Left lung (tissue), 10 donors: ENCODE results near the gene PCTP. TPM values are rescaled to one million over a fixed set of nuclear protein-coding genes. Genes with fewer than 3 reads are reported as not detected.

Experiments used
- ATAC-seq: fragments of 200-7000 bp; cut with Tn5 transposase; one replicate; pipeline ENCODE4 v1.9.1; 2020; ENCODE audit warnings: moderate library complexity
- DNase-seq, 4 donors: peaks; one replicate each; pipeline ENCODE4 v3.0.0-alpha.2; 2013 to 2020
- H3K27ac ChIP-seq, 2 donors: fragments of 200-600 bp; sonication (generic) in 1 of 2; one replicate each; pipeline versions ENCODE4 v1.5.0 to v1.8.0; 2020 to 2021
- H3K27me3 ChIP-seq, 2 donors: fragments of 200-600 bp; sonication (generic) in 1 of 2; one replicate each; pipeline versions ENCODE4 v1.5.0 to v1.8.0; 2020 to 2021
- H3K36me3 ChIP-seq, 2 donors: fragments of 200-600 bp; sonication (generic) in 1 of 2; one replicate each; pipeline versions ENCODE4 v1.5.0 to v1.8.0; 2020 to 2021
- H3K4me1 ChIP-seq, 2 donors: fragments of 200-600 bp; one replicate each; pipeline ENCODE4 v1.8.0; 2021
- H3K4me3 ChIP-seq, 2 donors: fragments of 200-600 bp; sonication (generic) in 1 of 2; one replicate each; pipeline versions ENCODE4 v1.5.0 to v1.8.0; 2020 to 2021; ENCODE audit warnings: mild to moderate bottlenecking in 1 of 2
- H3K9me3 ChIP-seq, 2 donors: fragments of 200-600 bp; sonication (generic) in 1 of 2; one replicate each; pipeline versions ENCODE4 v1.5.0 to v1.8.0; 2020 to 2021
- intact Hi-C, 2 donors: fragments of 100-400 bp; cut with DNase I; formaldehyde crosslinking; loops; one replicate each; pipeline versions ENCODE4 v1.11.2 to v1.14.2; 2022
- polyA plus RNA-seq, 6 donors: library from polyadenylated mRNA; unstranded; fragments of 120-200 nt; gene quantifications; one replicate each; pipeline ENCODE4 v1.2.1, GENCODE V29; 2013; ENCODE audit not compliant: insufficient read length in 6 of 6
- total RNA-seq, 2 donors: library from RNA; stranded (reverse); fragmentation: NEBNext Ultra II Directional; extraction: Animal tissue kit (Norgen Biotek cat#: 25700); gene quantifications; one replicate each; pipeline ENCODE4 v1.2.1, GENCODE V29; 2021
- TF ChIP-seq, protein P1 (sequence below), 2 donors: fragments of 200-600 bp; sonication (generic) in 1 of 2; IDR thresholded peaks; one replicate each; pipeline versions ENCODE4 v1.5.0 to v1.8.0; 2021; ENCODE audit warnings: antibody characterized with exemption in 2 of 2
- donor health status: DM: no; HTN: yes; CAD: no.
- donor health status: DM: no; HTN: no; CAD: no.

PCTP gene
- total and polyA plus RNA-seq, 8 donors, result 19.0 to 24.2 (median 21.9) TPM

DNA sequence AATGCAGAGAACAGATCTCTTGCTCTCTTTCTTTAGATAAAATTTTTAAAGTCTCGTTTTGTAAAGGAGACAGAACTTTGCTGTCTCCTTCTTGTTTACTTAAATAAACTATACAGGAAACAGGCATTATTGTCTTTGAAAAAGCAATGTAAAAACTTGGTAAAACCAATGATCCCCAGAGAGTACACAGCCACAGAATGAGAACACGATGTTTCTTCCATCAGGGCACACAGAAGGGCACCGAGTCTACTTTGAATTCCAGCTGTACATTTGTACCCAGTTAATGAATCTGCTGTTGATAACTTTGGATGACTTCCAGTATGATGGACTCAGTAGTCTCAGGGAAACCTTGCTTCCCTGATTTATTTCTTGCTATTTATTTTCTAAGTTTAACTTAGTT, 20.0 kb upstream of the PCTP start:
- Histone ChIP-seq H3K27me3 (no peaks in the 10 kb centered on the region), H3K9me3 (no peaks in the 10 kb centered on the region), H3K4me1 (peaks cover 7 to 19% of the 10 kb centered on the region in 2 donors), H3K27ac (peak overlapping the region; percentile 73 to 77), H3K4me3 (peak overlapping the region in 1 of 2 donors; percentile 8), H3K36me3 (no peaks in the 10 kb centered on the region)
- TF ChIP-seq, protein P1, sequence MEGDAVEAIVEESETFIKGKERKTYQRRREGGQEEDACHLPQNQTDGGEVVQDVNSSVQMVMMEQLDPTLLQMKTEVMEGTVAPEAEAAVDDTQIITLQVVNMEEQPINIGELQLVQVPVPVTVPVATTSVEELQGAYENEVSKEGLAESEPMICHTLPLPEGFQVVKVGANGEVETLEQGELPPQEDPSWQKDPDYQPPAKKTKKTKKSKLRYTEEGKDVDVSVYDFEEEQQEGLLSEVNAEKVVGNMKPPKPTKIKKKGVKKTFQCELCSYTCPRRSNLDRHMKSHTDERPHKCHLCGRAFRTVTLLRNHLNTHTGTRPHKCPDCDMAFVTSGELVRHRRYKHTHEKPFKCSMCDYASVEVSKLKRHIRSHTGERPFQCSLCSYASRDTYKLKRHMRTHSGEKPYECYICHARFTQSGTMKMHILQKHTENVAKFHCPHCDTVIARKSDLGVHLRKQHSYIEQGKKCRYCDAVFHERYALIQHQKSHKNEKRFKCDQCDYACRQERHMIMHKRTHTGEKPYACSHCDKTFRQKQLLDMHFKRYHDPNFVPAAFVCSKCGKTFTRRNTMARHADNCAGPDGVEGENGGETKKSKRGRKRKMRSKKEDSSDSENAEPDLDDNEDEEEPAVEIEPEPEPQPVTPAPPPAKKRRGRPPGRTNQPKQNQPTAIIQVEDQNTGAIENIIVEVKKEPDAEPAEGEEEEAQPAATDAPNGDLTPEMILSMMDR (IDR thresholded peaks at IDR 0.05), result no peak
- intact Hi-C loops, result no loop called here
- DNase-seq (no peak), ATAC-seq (no peak)

DNA sequence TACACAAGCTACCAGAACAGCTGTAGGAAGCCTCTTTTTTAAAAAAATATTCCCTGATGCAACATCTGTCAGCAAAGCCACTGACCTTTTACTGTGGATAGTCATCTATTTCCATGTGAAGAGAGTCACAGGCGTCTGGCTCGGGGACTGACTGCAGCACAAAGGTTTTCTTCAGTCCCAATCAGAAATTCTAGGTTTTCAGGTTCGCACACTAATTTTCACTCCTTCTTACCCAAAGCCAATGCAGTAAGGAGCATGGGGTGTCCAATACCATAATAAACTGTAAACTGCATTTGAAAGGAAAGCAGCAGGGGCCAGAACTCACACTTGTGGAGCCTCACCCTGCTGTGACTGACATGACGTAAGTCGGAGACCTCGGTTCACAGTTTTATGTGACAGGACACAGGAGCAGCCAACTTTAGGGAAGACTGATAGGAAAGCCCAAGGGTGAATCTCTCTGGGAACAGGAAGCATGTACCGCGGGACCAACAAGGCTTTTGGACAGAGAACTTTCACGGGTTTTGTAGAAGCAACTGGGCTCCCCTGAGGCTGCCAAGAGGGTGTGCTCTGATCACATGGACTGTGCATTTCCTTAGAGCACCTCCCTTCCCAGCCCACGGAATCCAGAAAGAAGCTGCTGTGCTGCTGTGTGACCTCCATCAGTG, 19.1 kb upstream of the PCTP start:
- no peaks in the 10 kb centered on the region for H3K36me3 ChIP-seq
- intact Hi-C loops, result no loop called here
- DNase-seq (peak in 1 of 4 donors; percentile 47), ATAC-seq (peak; percentile 72)
- H3K27ac ChIP-seq, result peak overlapping the region; percentile 73 to 77
- H3K9me3 ChIP-seq, result no peaks in the 10 kb centered on the region
- no peaks in the 10 kb centered on the region for H3K27me3 ChIP-seq
- H3K4me1 ChIP-seq, result peaks cover 4 to 19% of the 10 kb centered on the region in 2 donors
- TF ChIP-seq, protein P1 (IDR thresholded peaks at IDR 0.05), result no peak
- H3K4me3 ChIP-seq, result peak overlapping the region in 1 of 2 donors; percentile 8

DNA sequence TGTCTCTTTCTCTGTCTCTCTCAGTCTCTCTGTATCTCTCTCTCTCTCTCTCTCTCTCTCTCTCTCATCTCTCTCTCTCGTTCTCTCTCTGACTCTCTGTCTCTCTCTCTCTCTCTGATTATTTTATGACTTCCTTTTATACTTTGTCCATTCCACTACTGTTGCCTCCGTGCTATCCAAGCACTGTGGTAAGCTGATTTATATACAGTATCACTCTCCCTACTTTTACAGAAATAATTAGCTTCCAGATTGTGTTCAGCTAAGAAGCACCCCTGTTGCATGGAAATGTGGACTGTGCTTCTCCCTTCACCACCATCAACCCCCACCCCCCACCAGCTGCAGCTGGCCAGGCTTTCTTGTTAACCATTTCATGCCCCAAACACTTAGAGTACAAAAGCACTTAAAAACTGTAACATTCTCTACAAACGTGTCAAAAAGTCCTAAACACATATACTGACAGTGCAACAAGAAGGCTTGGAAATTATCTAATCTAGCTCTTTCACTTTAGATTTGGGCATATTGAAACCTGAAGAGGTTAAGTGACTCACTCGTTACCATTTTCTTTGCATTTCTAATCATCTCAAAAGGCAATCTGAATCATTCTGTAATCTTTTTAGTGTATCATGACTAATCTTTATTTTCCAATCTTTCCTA, 16.6 kb upstream of the PCTP start:
- ATAC-seq, result no peak
- Histone ChIP-seq H3K27me3 (no peaks in the 10 kb centered on the region), H3K9me3 (no peaks in the 10 kb centered on the region), H3K27ac (peak overlapping the region in 1 of 2 donors; percentile 34), H3K4me1 (peaks cover 0 to 15% of the 10 kb centered on the region in 2 donors), H3K4me3 (no peak overlapping the region), H3K36me3 (no peaks in the 10 kb centered on the region)
- intact Hi-C loops, result no loop called here
- TF ChIP-seq, protein P1 (IDR thresholded peaks at IDR 0.05), result no peak
- DNase-seq, result no peak

DNA sequence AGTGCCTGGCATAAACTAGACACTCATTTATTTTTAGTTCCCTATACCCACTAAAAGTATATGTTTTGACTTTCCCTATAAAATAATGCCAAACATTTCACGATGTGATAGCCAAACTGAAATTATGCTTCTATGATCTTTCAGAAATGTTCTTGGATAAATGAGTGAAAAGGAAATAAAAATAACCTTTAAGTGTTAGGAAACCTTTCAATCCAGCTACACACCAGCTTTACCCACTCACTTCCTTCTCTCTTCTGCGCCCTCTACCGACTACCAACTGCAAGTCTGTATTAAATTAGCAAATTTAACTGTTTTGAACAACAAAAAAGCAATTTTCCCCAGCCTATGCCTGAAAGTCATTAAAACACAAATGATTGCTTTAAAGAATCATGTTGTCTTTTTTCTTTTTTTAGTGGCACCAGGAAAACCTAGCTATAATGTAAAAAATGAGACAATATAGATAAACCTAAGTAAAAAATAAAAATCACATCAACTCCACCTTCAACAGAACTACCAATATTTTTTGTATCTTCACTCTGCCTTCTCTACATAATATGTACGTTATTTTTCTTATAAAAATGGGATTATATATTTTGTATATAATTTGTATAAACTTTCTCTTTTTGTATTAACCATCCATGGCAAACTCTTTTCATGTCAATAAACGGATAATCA, 15.0 kb upstream of the PCTP start:
- DNase-seq (peak in 1 of 4 donors; percentile 49), ATAC-seq (peak; percentile 65)
- Histone ChIP-seq H3K27ac (no peak overlapping the region), H3K4me3 (no peak overlapping the region), H3K9me3 (no peaks in the 10 kb centered on the region), H3K4me1 (peaks cover 0 to 15% of the 10 kb centered on the region in 2 donors), H3K36me3 (no peaks in the 10 kb centered on the region), H3K27me3 (no peaks in the 10 kb centered on the region)
- TF ChIP-seq, protein P1 (IDR thresholded peaks at IDR 0.05), result peak; percentile 54 to 57
- intact Hi-C loops, result no loop called here

DNA sequence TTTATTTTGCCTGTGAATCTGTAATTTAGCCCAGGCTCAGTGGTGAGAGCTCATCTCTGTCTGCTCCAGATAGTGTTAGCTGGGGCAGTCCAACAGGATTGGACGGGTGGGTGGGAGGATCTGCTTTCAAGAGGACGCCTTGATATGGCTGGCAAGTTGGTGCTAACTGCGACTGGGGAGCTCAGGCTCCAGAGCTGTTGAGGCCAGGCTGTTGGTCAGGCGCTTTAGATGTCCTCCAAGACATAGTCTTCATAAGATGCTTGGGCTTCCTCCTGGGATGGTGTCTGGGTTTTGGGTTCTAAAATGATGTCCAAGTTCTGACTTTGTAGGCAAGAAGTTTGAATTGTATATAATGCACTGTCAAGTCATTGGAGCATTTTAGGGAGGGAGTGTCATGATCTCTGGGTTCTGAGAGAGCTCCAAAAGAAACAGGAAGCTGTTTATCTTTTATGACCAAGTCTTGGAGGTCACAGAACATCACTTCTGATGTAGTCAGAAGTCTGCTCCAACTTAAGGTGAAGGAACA, 12.8 kb upstream of the PCTP start:
- H3K27me3 ChIP-seq, result no peaks in the 10 kb centered on the region
- intact Hi-C loops, result no loop called here
- TF ChIP-seq, protein P1 (IDR thresholded peaks at IDR 0.05), result no peak

More for the DNA sequence above, 12.8 kb upstream of the PCTP start:
- DNase-seq (no peak), ATAC-seq (no peak)
- H3K4me3 ChIP-seq, result no peak overlapping the region
- H3K36me3 ChIP-seq, result no peaks in the 10 kb centered on the region
- H3K27ac ChIP-seq, result no peak overlapping the region
- H3K4me1 ChIP-seq, result peaks cover 0 to 10% of the 10 kb centered on the region in 2 donors
- H3K9me3 ChIP-seq, result no peaks in the 10 kb centered on the region
